GM19193 (cell line): Measurements from ENCODE around the gene DNAH2.
A peak's percentile ranks its signal among the peaks of the same experiment; 100 is the strongest.

Source experiments
- POLR2A ChIP-seq: IDR thresholded peaks from 4 replicates; pipeline ENCODE4 v1.6.1; 2011; ENCODE audit not compliant: insufficient read depth, insufficient read length; ENCODE audit errors: extremely low read depth

DNAH2 gene

GRCh38 chr17:7840441-7840840 is 122.9 kb downstream of the DNAH2 start:
- no peak for TF ChIP-seq POLR2A

- no peak for TF ChIP-seq POLR2A
Measured at GRCh38 chr17:7840875-7841274, 123.3 kb downstream of the DNAH2 start.

GRCh38 chr17:7841396-7841914 is 123.9 kb downstream of the DNAH2 start:
- peak; percentile 53 for TF ChIP-seq POLR2A

GRCh38 chr17:7841915-7842379 is 124.4 kb downstream of the DNAH2 start:
- no peak for TF ChIP-seq POLR2A

- TF ChIP-seq POLR2A, result peak; percentile 71
Measured at GRCh38 chr17:7842380-7843256, 125.1 kb downstream of the DNAH2 start.

- TF ChIP-seq POLR2A, result no peak
Measured at GRCh38 chr17:7843257-7843535, 125.7 kb downstream of the DNAH2 start.

- TF ChIP-seq POLR2A, result peak; percentile 57
Measured at GRCh38 chr17:7843536-7844291, 126.2 kb downstream of the DNAH2 start.

- TF ChIP-seq POLR2A, result peak; percentile 57
Measured at GRCh38 chr17:7844292-7845154, 127.0 kb downstream of the DNAH2 start.

GRCh38 chr17:7845359-7846062 is 128.0 kb downstream of the DNAH2 start:
- TF ChIP-seq POLR2A, result no peak

- no peak for TF ChIP-seq POLR2A
Measured at GRCh38 chr17:7846063-7846735, 128.7 kb downstream of the DNAH2 start.

GRCh38 chr17:7846765-7847661 is 129.5 kb downstream of the DNAH2 start:
- TF ChIP-seq POLR2A, result no peak

GRCh38 chr17:7848131-7848579 is 130.6 kb downstream of the DNAH2 start:
- TF ChIP-seq POLR2A, result no peak

- no peak for TF ChIP-seq POLR2A
Measured at GRCh38 chr17:7848739-7849129, 131.2 kb downstream of the DNAH2 start.
